K562 (cell line): Measurements from ENCODE around the gene ZER1. TPM values are rescaled to one million over a fixed set of nuclear protein-coding genes. Genes with fewer than 3 reads are reported as not detected.

Experiments used
- BRD4 ChIP-seq: fragments of 200-600 bp; sonication (generic); IDR thresholded peaks from 2 replicates; pipeline ENCODE4 v1.6.1; 2017; ENCODE audit warnings: inconsistent platforms
- ELF2 ChIP-seq: fragments of 250-450 bp; sonication (Bioruptor Pico); IDR thresholded peaks from 2 replicates; pipeline ENCODE4 v1.5.0; 2021; ENCODE audit warnings: mild to moderate bottlenecking
- ERF ChIP-seq: fragments of 450-650 bp; formaldehyde crosslinking; IDR thresholded peaks from 2 replicates; pipeline ENCODE4 v1.4.0; 2020; ENCODE audit warnings: mild to moderate bottlenecking, mixed read lengths
- FUS ChIP-seq: fragments of 200-400 bp; formaldehyde crosslinking; optimal IDR thresholded peaks from 2 replicates; pipeline ENCODE3; 2017; ENCODE audit warnings: low read depth, low read length
- HDAC3 ChIP-seq: fragments of 450-650 bp; IDR thresholded peaks from 2 replicates; pipeline ENCODE4 v1.6.1; 2018; ENCODE audit warnings: borderline replicate concordance, mild to moderate bottlenecking, moderate library complexity; ENCODE audit not compliant: partially characterized antibody
- NR2C1 ChIP-seq, 2 experiments: fragments of 450-650 bp; IDR thresholded peaks; 2 replicates each; pipeline ENCODE4 v1.6.1; 2017; ENCODE audit warnings: mild to moderate bottlenecking in 2 of 2, antibody characterized with exemption in 1 of 2, inconsistent platforms in 1 of 2, missing compliant biosample characterization in 1 of 2, missing genetic modification characterization in 1 of 2
- RERE ChIP-seq: sonication (generic); formaldehyde crosslinking; IDR thresholded peaks from 2 replicates; pipeline ENCODE4 v1.8.0; 2023; ENCODE audit warnings: missing genetic modification reagents, mild to moderate bottlenecking, borderline replicate concordance
- SREBF1 ChIP-seq: fragments of 150-350 bp; IDR thresholded peaks from 2 replicates; pipeline ENCODE4 v1.6.1; 2014; ENCODE audit warnings: antibody characterized with exemption, low read depth, low read length, borderline replicate concordance
- STAT6 ChIP-seq: sonication (generic); formaldehyde crosslinking; IDR thresholded peaks from 2 replicates; pipeline ENCODE4 v1.8.1; 2023; ENCODE audit warnings: mild to moderate bottlenecking, missing genetic modification reagents
- TAF9B ChIP-seq: fragments of 450-650 bp; IDR thresholded peaks from 2 replicates; pipeline ENCODE4 v1.6.1; 2018; ENCODE audit warnings: mild to moderate bottlenecking; ENCODE audit not compliant: partially characterized antibody
- YBX1 ChIP-seq: fragments of 450-650 bp; IDR thresholded peaks from 2 replicates; pipeline ENCODE4 v1.7.1; 2016; ENCODE audit warnings: mild to moderate bottlenecking
- ZFP36 ChIP-seq: fragments of 150-350 bp; IDR thresholded peaks from 2 replicates; pipeline ENCODE4 v1.6.1; 2018; ENCODE audit warnings: low read length, low read depth; ENCODE audit not compliant: partially characterized antibody
- ZNF239 ChIP-seq: fragments of 250-450 bp; sonication (Bioruptor Pico); IDR thresholded peaks from 2 replicates; pipeline ENCODE4 v1.4.0; 2020; ENCODE audit warnings: mild to moderate bottlenecking
- ZNF347 ChIP-seq: fragments of 450-650 bp; formaldehyde crosslinking; IDR thresholded peaks from 2 replicates; pipeline ENCODE4 v1.4.0; 2020; ENCODE audit warnings: low read depth, mild to moderate bottlenecking, moderate library complexity
- ZNF695 ChIP-seq: fragments of 450-650 bp; formaldehyde crosslinking; IDR thresholded peaks from 2 replicates; pipeline ENCODE4 v1.4.0; 2020; ENCODE audit warnings: mild to moderate bottlenecking, moderate library complexity
- ZNF764 ChIP-seq: fragments of 250-450 bp; sonication (Bioruptor Pico); IDR thresholded peaks from 2 replicates; pipeline ENCODE4 v1.4.0; 2020; ENCODE audit warnings: low read depth, mild to moderate bottlenecking, moderate library complexity
- polyA plus RNA-seq, 8 experiments: library from polyadenylated mRNA; depleted of rRNA in 4 of 8; stranded (reverse) in 5 of 8; unstranded in 3 of 8; fragments of >200 nt; fragmentation: Nextera tagmentation in 2 of 8; fragmentation: Illumina TruSeq in 1 of 8; extraction: Ambion mirVana in 2 of 8; extraction: Trizol in 1 of 8; gene quantifications; 2 replicates each; pipeline versions ENCODE4 v1.2.1 to v1.2.3, GENCODE V29; 2011 to 2014; ENCODE audit warnings: inconsistent platforms in 1 of 8, missing spikeins in 1 of 8
- total RNA-seq, 7 experiments: library from RNA; depleted of rRNA in 6 of 7; stranded (reverse); fragments of >200 nt in 6 of 7; fragmentation: Illumina TruSeq in 2 of 7; extraction: Trizol in 2 of 7; gene quantifications; 2 replicates each; pipeline versions ENCODE4 v1.2.1 to v1.2.3, GENCODE V29; 2011 to 2021; ENCODE audit warnings: low replicate concordance in 1 of 7
- TF ChIP-seq, protein P1 (sequence below): sonication (generic); formaldehyde crosslinking; IDR thresholded peaks from 2 replicates; pipeline ENCODE4 v1.8.0; 2022; ENCODE audit warnings: mild to moderate bottlenecking, missing genetic modification reagents

The ZER1 gene
- total and polyA plus RNA-seq, 9 of the 15 experiments (the other 6 are each of a cell fraction or from before 2014, with no cell fraction given), result 0.07 to 10.7 (median 6.2) TPM

DNA sequence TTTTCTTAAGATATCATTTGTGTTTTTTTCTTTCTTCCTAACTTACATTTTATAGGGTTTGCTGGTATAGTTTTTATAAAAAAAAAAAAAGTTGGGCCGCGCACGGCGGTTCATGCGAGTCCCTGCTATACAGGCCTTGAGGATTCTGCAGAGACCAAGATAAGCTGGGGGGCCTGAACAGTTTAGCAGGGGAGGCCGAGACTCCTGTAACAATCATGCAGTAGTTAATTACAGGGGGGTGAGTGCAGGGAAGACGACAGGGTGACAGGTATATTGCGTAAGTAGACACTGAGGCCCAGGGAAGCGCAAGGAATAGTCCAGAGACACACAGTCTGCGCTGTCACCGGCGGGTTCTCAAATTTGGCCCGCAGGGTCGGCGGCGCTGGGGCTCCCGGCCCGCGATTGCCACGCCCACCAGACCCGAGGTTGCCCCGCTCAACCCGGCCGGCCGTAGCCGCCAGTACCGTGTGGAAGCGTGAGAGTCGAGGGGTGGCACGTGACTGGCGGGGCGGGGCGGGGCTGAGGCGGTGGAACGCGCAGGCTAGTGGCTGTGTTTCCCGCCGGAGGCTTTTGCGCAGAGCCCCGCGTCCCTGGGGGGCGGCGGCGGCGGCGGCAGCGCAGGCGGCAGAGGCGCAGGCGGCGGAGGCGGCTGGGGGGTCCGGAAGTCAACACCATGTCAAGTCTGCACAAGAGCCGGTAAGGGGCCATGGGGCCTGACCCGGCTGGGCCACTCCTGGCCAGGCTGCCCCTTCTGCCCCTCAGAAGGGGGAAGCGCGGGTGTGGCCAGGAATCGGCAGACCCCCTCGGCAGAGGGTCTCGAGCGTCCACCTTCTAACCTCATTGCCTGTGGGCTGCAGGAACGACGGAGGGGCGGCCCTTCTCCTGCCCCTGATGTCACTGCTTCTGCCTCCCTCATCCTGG, 15.2 kb upstream of the ZER1 start, which contains the start of gene TBC1D13 (continued):
- TF ChIP-seq ZNF239 (no peak), HDAC3 (no peak), STAT6 (CRISPR knock-in tag) (no peak), ELF2 (CRISPR knock-in tag) (peak; percentile 71; the same call in 1 of the 2 replicates), TAF9B (no peak), NR2C1 (IDR thresholded peaks at IDR 0.05) (no peak), NR2C1 (tag; IDR thresholded peaks at IDR 0.05) (no peak), ERF (CRISPR knock-in tag) (no peak), RERE (CRISPR knock-in tag) (no peak), SREBF1 (no peak), ZFP36 (no peak), ZNF347 (no peak), YBX1 (no peak), ZNF764 (CRISPR knock-in tag) (no peak), ZNF695 (CRISPR knock-in tag) (no peak), BRD4 (peak; percentile 53; the same call in 1 of the 2 replicates), FUS (no peak)
- TF ChIP-seq, protein P1, sequence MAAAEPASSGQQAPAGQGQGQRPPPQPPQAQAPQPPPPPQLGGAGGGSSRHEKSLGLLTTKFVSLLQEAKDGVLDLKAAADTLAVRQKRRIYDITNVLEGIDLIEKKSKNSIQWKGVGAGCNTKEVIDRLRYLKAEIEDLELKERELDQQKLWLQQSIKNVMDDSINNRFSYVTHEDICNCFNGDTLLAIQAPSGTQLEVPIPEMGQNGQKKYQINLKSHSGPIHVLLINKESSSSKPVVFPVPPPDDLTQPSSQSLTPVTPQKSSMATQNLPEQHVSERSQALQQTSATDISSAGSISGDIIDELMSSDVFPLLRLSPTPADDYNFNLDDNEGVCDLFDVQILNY (CRISPR knock-in tag), result peak; percentile 81
